SK-N-SH (cell line): Measurements from ENCODE around the gene SGMS2.

ENCODE experiments used
- CTCF ChIP-seq: fragments of 200-600 bp; sonication (generic); IDR thresholded peaks from 2 replicates; pipeline ENCODE4 v1.6.1; 2017; ENCODE audit warnings: antibody characterized with exemption, mild to moderate bottlenecking, moderate library complexity
- EP300 ChIP-seq, 2 experiments: IDR thresholded peaks; 2 replicates each; pipeline versions ENCODE4 v1.4.0 to v1.6.1; 2012; ENCODE audit warnings: borderline replicate concordance in 1 of 2, low read depth in 1 of 2, low read length in 1 of 2
- EZH2phosphoT487 ChIP-seq: fragments of 200-600 bp; sonication (generic); IDR thresholded peaks from 2 replicates; pipeline ENCODE4 v1.6.1; 2017; ENCODE audit warnings: low read depth, mixed run types, mild to moderate bottlenecking, antibody characterized with exemption, moderate library complexity, borderline replicate concordance
- FOXM1 ChIP-seq: IDR thresholded peaks from 2 replicates; pipeline ENCODE4 v1.4.0; 2012; ENCODE audit warnings: low read depth, mild to moderate bottlenecking
- JUND ChIP-seq: IDR thresholded peaks from 2 replicates; pipeline ENCODE4 v1.4.0; 2012
- MXI1 ChIP-seq: IDR thresholded peaks from 2 replicates; pipeline ENCODE4 v1.6.1; 2012; ENCODE audit warnings: mild to moderate bottlenecking, low read depth, low read length, improper control_type of control experiment
- PBX3 ChIP-seq: IDR thresholded peaks from 2 replicates; pipeline ENCODE4; 2012
- POLR2AphosphoS5 ChIP-seq: IDR thresholded peaks from 2 replicates; pipeline ENCODE4 v1.6.1; 2012; ENCODE audit warnings: low read depth, low read length
- RAD21 ChIP-seq: IDR thresholded peaks from 2 replicates; pipeline ENCODE4 v1.6.1; 2012; ENCODE audit warnings: mild to moderate bottlenecking, low read length
- REST ChIP-seq: IDR thresholded peaks from 2 replicates; pipeline ENCODE4 v1.6.1; 2012; ENCODE audit warnings: mild to moderate bottlenecking, low read depth, low read length, moderate library complexity
- SMC3 ChIP-seq: IDR thresholded peaks from 2 replicates; pipeline ENCODE4 v1.6.1; 2012; ENCODE audit warnings: low read depth, low read length, improper control_type of control experiment
- TAF1 ChIP-seq: IDR thresholded peaks from 2 replicates; pipeline ENCODE4 v1.6.1; 2012; ENCODE audit warnings: low read depth, mild to moderate bottlenecking, low read length, moderate library complexity, borderline replicate concordance
- ZBTB33 ChIP-seq: IDR thresholded peaks from 2 replicates; pipeline ENCODE4 v1.4.0; 2012; ENCODE audit warnings: low read depth, borderline replicate concordance

- TF ChIP-seq CTCF (no peak), TAF1 (no peak), REST (no peak), POLR2AphosphoS5 (no peak), MXI1 (no peak), SMC3 (no peak), ZBTB33 (no peak), EP300 (IDR thresholded peaks at IDR 0.05; ENCODE audit: borderline replicate concordance in 1 of 2, low read depth in 1 of 2, low read length in 1 of 2) (no peak), JUND (no peak), RAD21 (no peak), EZH2phosphoT487 (no peak), FOXM1 (no peak), PBX3 (no peak)
These were observed 38.7 kb downstream of the SGMS2 start for GRCh38 chr4:107863416-107863815.
